ENCODE results near the gene LRCOL1.
A peak's percentile ranks its signal among the peaks of the same experiment; 100 is the strongest.

The LRCOL1 gene

GRCh38 chr12:132635076-132635955 is 24.9 kb upstream of the LRCOL1 start:
- DNase-seq: no peak

GRCh38 chr12:132634411-132634990 is 24.1 kb upstream of the LRCOL1 start:
- no peak for DNase-seq

GRCh38 chr12:132633901-132634300 is 23.5 kb upstream of the LRCOL1 start:
- no peak for DNase-seq

- DNase-seq: no peak
Measured at GRCh38 chr12:132633398-132633797, 23.0 kb upstream of the LRCOL1 start.

GRCh38 chr12:132632521-132633228 is 22.3 kb upstream of the LRCOL1 start:
- no peak for DNase-seq

GRCh38 chr12:132631666-132632065 is 21.3 kb upstream of the LRCOL1 start:
- no peak for DNase-seq

GRCh38 chr12:132630672-132631071 is 20.3 kb upstream of the LRCOL1 start:
- no peak for DNase-seq

- no peak for DNase-seq
Measured at GRCh38 chr12:132629330-132629729, 18.9 kb upstream of the LRCOL1 start.

GRCh38 chr12:132625731-132626430 is 15.5 kb upstream of the LRCOL1 start:
- DNase-seq: no peak

GRCh38 chr12:132624910-132625630 is 14.7 kb upstream of the LRCOL1 start:
- DNase-seq: no peak

- no peak for DNase-seq
Measured at GRCh38 chr12:132624186-132624855, 13.9 kb upstream of the LRCOL1 start.

GRCh38 chr12:132623072-132623869 is 12.9 kb upstream of the LRCOL1 start:
- no peak for DNase-seq

GRCh38 chr12:132622437-132623071 is 12.2 kb upstream of the LRCOL1 start:
- DNase-seq: peak; percentile 72

GRCh38 chr12:132621657-132622435 is 11.5 kb upstream of the LRCOL1 start:
- DNase-seq: no peak

- DNase-seq: no peak
Measured at GRCh38 chr12:132620899-132621656, 10.7 kb upstream of the LRCOL1 start.

- DNase-seq: no peak
Measured at GRCh38 chr12:132620113-132620898, 9.9 kb upstream of the LRCOL1 start.

GRCh38 chr12:132619386-132620112 is 9.2 kb upstream of the LRCOL1 start:
- no peak for DNase-seq

Measured in fibroblast of skin of abdomen (primary cell).